Measurements from ENCODE around the gene RPS15A.
"Not testable (repeated sequence)": the region's sequence is repeated elsewhere in the genome, so short reads cannot be mapped to it uniquely, and the experiment has no call there.

DNA sequence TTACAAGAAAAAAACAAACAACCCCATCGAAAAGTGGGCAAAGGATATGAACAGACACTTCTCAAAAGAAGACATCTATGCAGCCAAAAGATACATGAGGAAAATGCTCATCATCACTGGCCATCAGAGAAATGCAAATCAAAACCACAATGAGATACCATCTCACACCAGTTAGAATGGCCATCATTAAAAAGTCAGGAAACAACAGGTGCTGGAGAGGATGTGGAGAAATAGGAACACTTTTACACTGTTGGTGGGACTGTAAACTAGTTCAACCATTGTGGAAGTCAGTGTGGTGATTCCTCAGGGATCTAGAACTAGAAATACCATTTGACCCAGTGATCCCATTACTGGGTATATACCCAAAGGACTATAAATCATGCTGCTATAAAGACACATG, 12.5 kb downstream of the RPS15A start:
- TF ChIP-seq, protein P1, sequence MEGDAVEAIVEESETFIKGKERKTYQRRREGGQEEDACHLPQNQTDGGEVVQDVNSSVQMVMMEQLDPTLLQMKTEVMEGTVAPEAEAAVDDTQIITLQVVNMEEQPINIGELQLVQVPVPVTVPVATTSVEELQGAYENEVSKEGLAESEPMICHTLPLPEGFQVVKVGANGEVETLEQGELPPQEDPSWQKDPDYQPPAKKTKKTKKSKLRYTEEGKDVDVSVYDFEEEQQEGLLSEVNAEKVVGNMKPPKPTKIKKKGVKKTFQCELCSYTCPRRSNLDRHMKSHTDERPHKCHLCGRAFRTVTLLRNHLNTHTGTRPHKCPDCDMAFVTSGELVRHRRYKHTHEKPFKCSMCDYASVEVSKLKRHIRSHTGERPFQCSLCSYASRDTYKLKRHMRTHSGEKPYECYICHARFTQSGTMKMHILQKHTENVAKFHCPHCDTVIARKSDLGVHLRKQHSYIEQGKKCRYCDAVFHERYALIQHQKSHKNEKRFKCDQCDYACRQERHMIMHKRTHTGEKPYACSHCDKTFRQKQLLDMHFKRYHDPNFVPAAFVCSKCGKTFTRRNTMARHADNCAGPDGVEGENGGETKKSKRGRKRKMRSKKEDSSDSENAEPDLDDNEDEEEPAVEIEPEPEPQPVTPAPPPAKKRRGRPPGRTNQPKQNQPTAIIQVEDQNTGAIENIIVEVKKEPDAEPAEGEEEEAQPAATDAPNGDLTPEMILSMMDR (conservative IDR thresholded peaks at IDR 0.05 in 1 of 2, IDR thresholded peaks at IDR 0.05 in 1 of 2; ENCODE audit: low read depth in 1 of 2, low read length in 2 of 2), result not testable (repeated sequence)
- TF ChIP-seq EZH2 (IDR thresholded peaks at IDR 0.05; ENCODE audit: low read length, missing control alignments), result not testable (repeated sequence)
